Measurements from ENCODE around the gene WDFY3. TPM values are rescaled to one million over a fixed set of nuclear protein-coding genes. Genes with fewer than 3 reads are reported as not detected.
"Not testable (repeated sequence)": the region's sequence is repeated elsewhere in the genome, so short reads cannot be mapped to it uniquely, and the experiment has no call there.

WDFY3 gene
- total RNA-seq, 1 donor from 2014 or later: 0.75 TPM

GRCh38 chr4:84846985-84847384 is 119.5 kb downstream of the WDFY3 start:
- Mint-ChIP-seq H3K4me3 (no peak overlapping the region), H3K36me3 (ENCODE audit: low read depth) (no peaks in the 10 kb centered on the region), H3K9me3 (no peaks in the 10 kb centered on the region), H3K27me3 (no peaks in the 10 kb centered on the region), H3K27ac (no peak overlapping the region), H3K4me1 (no peaks in the 10 kb centered on the region)
- intact Hi-C loops (cut with micrococcal nuclease): no loop called here
- no peak for DNase-seq

- intact Hi-C loops (cut with micrococcal nuclease): no loop called here
- no peaks in the 10 kb centered on the region for H3K4me1 Mint-ChIP-seq
- DNase-seq: no peak
- no peaks in the 10 kb centered on the region for H3K36me3 Mint-ChIP-seq (ENCODE audit: low read depth)
- no peak overlapping the region for H3K4me3 Mint-ChIP-seq
- no peaks in the 10 kb centered on the region for H3K9me3 Mint-ChIP-seq
- H3K27me3 Mint-ChIP-seq: no peaks in the 10 kb centered on the region
- no peak overlapping the region for H3K27ac Mint-ChIP-seq
These were observed 125.1 kb downstream of the WDFY3 start for GRCh38 chr4:84841435-84841834.

- intact Hi-C loops (cut with micrococcal nuclease): no loop called here
- no peak overlapping the region for H3K27ac Mint-ChIP-seq
- H3K27me3 Mint-ChIP-seq: no peaks in the 10 kb centered on the region
- DNase-seq: no peak
- H3K9me3 Mint-ChIP-seq: no peaks in the 10 kb centered on the region
- H3K4me1 Mint-ChIP-seq: no peaks in the 10 kb centered on the region
- no peak overlapping the region for H3K4me3 Mint-ChIP-seq
- H3K36me3 Mint-ChIP-seq (ENCODE audit: low read depth): no peaks in the 10 kb centered on the region
These were observed 128.7 kb downstream of the WDFY3 start for GRCh38 chr4:84837751-84838150.

GRCh38 chr4:84829633-84830032 is 136.9 kb downstream of the WDFY3 start:
- H3K4me1 Mint-ChIP-seq; H3K27me3 Mint-ChIP-seq; H3K9me3 Mint-ChIP-seq; H3K4me3 Mint-ChIP-seq; DNase-seq; intact Hi-C loops (cut with micrococcal nuclease); H3K27ac Mint-ChIP-seq; H3K36me3 Mint-ChIP-seq (ENCODE audit: low read depth): not testable (repeated sequence)

- Mint-ChIP-seq H3K4me3 (no peak overlapping the region), H3K36me3 (ENCODE audit: low read depth) (no peaks in the 10 kb centered on the region), H3K27ac (no peak overlapping the region), H3K9me3 (no peaks in the 10 kb centered on the region), H3K27me3 (no peaks in the 10 kb centered on the region), H3K4me1 (no peaks in the 10 kb centered on the region)
- intact Hi-C loops (cut with micrococcal nuclease): no loop called here
- no peak for DNase-seq
These were observed 139.8 kb downstream of the WDFY3 start for GRCh38 chr4:84826681-84827080.

GRCh38 chr4:84825701-84826341 is 140.7 kb downstream of the WDFY3 start:
- no peak for DNase-seq
- intact Hi-C loops (cut with micrococcal nuclease): no loop called here
- H3K4me1 Mint-ChIP-seq: no peaks in the 10 kb centered on the region
- no peaks in the 10 kb centered on the region for H3K36me3 Mint-ChIP-seq (ENCODE audit: low read depth)
- no peaks in the 10 kb centered on the region for H3K27me3 Mint-ChIP-seq
- no peak overlapping the region for H3K27ac Mint-ChIP-seq
- no peaks in the 10 kb centered on the region for H3K9me3 Mint-ChIP-seq
- H3K4me3 Mint-ChIP-seq: no peak overlapping the region

- Mint-ChIP-seq H3K9me3 (no peaks in the 10 kb centered on the region), H3K4me1 (no peaks in the 10 kb centered on the region), H3K4me3 (no peak overlapping the region), H3K27ac (no peak overlapping the region), H3K27me3 (no peaks in the 10 kb centered on the region), H3K36me3 (ENCODE audit: low read depth) (no peaks in the 10 kb centered on the region)
- no peak for DNase-seq
- intact Hi-C loops (cut with micrococcal nuclease): no loop called here
These were observed 145.4 kb downstream of the WDFY3 start for GRCh38 chr4:84821064-84821463.

- Mint-ChIP-seq H3K27me3 (no peaks in the 10 kb centered on the region), H3K4me3 (no peak overlapping the region), H3K27ac (no peak overlapping the region), H3K9me3 (no peaks in the 10 kb centered on the region), H3K4me1 (no peaks in the 10 kb centered on the region), H3K36me3 (ENCODE audit: low read depth) (no peaks in the 10 kb centered on the region)
- no peak for DNase-seq
- intact Hi-C loops (cut with micrococcal nuclease): no loop called here
These were observed 152.3 kb downstream of the WDFY3 start for GRCh38 chr4:84814094-84814750.

- no peaks in the 10 kb centered on the region for H3K9me3 Mint-ChIP-seq
- intact Hi-C loops (cut with micrococcal nuclease): no loop called here
- H3K4me3 Mint-ChIP-seq: no peak overlapping the region
- H3K4me1 Mint-ChIP-seq: no peaks in the 10 kb centered on the region
- no peaks in the 10 kb centered on the region for H3K36me3 Mint-ChIP-seq (ENCODE audit: low read depth)
- no peak overlapping the region for H3K27ac Mint-ChIP-seq
- H3K27me3 Mint-ChIP-seq: no peaks in the 10 kb centered on the region
- no peak for DNase-seq
These were observed 156.5 kb downstream of the WDFY3 start for GRCh38 chr4:84809946-84810345.

- Mint-ChIP-seq H3K4me1 (no peaks in the 10 kb centered on the region), H3K4me3 (no peak overlapping the region), H3K36me3 (ENCODE audit: low read depth) (no peaks in the 10 kb centered on the region), H3K27me3 (no peaks in the 10 kb centered on the region), H3K9me3 (no peaks in the 10 kb centered on the region), H3K27ac (no peak overlapping the region)
- DNase-seq: no peak
- intact Hi-C loops (cut with micrococcal nuclease): no loop called here
These were observed 158.2 kb downstream of the WDFY3 start for GRCh38 chr4:84808332-84808731.

GRCh38 chr4:84806541-84806940 is 159.9 kb downstream of the WDFY3 start:
- H3K4me3 Mint-ChIP-seq; H3K4me1 Mint-ChIP-seq; H3K27me3 Mint-ChIP-seq; H3K9me3 Mint-ChIP-seq; H3K36me3 Mint-ChIP-seq (ENCODE audit: low read depth); DNase-seq; intact Hi-C loops (cut with micrococcal nuclease); H3K27ac Mint-ChIP-seq: not testable (repeated sequence)

- no peaks in the 10 kb centered on the region for H3K4me1 Mint-ChIP-seq
These were observed 162.4 kb downstream of the WDFY3 start for GRCh38 chr4:84804136-84804535.

GRCh38 chr4:84803720-84804119 is 162.8 kb downstream of the WDFY3 start:
- Mint-ChIP-seq H3K27me3 (no peaks in the 10 kb centered on the region), H3K4me3 (no peak overlapping the region), H3K4me1 (no peaks in the 10 kb centered on the region), H3K27ac (no peak overlapping the region), H3K9me3 (no peaks in the 10 kb centered on the region), H3K36me3 (ENCODE audit: low read depth) (no peaks in the 10 kb centered on the region)
- intact Hi-C loops (cut with micrococcal nuclease): no loop called here
- DNase-seq: no peak

More at GRCh38 chr4:84804136-84804535, 162.4 kb downstream of the WDFY3 start:
- intact Hi-C loops (cut with micrococcal nuclease): no loop called here
- DNase-seq: no peak
- H3K9me3 Mint-ChIP-seq: no peaks in the 10 kb centered on the region
- no peak overlapping the region for H3K4me3 Mint-ChIP-seq
- H3K27me3 Mint-ChIP-seq: no peaks in the 10 kb centered on the region
- H3K36me3 Mint-ChIP-seq (ENCODE audit: low read depth): no peaks in the 10 kb centered on the region
- no peak overlapping the region for H3K27ac Mint-ChIP-seq

- H3K27me3 Mint-ChIP-seq: no peaks in the 10 kb centered on the region
- intact Hi-C loops (cut with micrococcal nuclease): no loop called here
- no peak for DNase-seq
- H3K36me3 Mint-ChIP-seq (ENCODE audit: low read depth): no peaks in the 10 kb centered on the region
- H3K4me3 Mint-ChIP-seq: no peak overlapping the region
- H3K27ac Mint-ChIP-seq: no peak overlapping the region
- H3K4me1 Mint-ChIP-seq: no peaks in the 10 kb centered on the region
- no peaks in the 10 kb centered on the region for H3K9me3 Mint-ChIP-seq
These were observed 163.4 kb downstream of the WDFY3 start for GRCh38 chr4:84803116-84803515.

GRCh38 chr4:84800256-84800655 is 166.2 kb downstream of the WDFY3 start:
- H3K27me3 Mint-ChIP-seq: no peaks in the 10 kb centered on the region
- H3K4me3 Mint-ChIP-seq: no peak overlapping the region
- no peaks in the 10 kb centered on the region for H3K36me3 Mint-ChIP-seq (ENCODE audit: low read depth)
- DNase-seq: no peak
- intact Hi-C loops (cut with micrococcal nuclease): no loop called here
- H3K27ac Mint-ChIP-seq: no peak overlapping the region
- H3K9me3 Mint-ChIP-seq: no peaks in the 10 kb centered on the region
- no peaks in the 10 kb centered on the region for H3K4me1 Mint-ChIP-seq

All from activated CD4-positive, alpha-beta T cell treated with anti-CD3 and anti-CD28 coated beads, Interleukin-2, amount 10 ng/mL, durations not matched to agents 24 days and 14 days (primary cell).